GM12873 (cell line): Measurements from ENCODE around the gene SPDYA.

Source experiments
- CTCF ChIP-seq: IDR thresholded peaks from 2 replicates; pipeline ENCODE4 v1.5.1; 2012; ENCODE audit warnings: low read depth, mild to moderate bottlenecking, moderate library complexity, low read length, control low read depth; ENCODE audit not compliant: insufficient read depth; ENCODE audit errors: missing control alignments

Gene SPDYA

GRCh38 chr2:28824870-28825269, 14.2 kb downstream of the SPDYA start:
- no peak for TF ChIP-seq CTCF

GRCh38 chr2:28828382-28828781, 17.7 kb downstream of the SPDYA start:
- no peak for TF ChIP-seq CTCF

- no peak for TF ChIP-seq CTCF
Observed at GRCh38 chr2:28833740-28834470, 23.3 kb downstream of the SPDYA start.

GRCh38 chr2:28835781-28836180, 25.1 kb downstream of the SPDYA start:
- TF ChIP-seq CTCF, result no peak

- no peak for TF ChIP-seq CTCF
Observed at GRCh38 chr2:28838971-28839370, 28.3 kb downstream of the SPDYA start.

GRCh38 chr2:28842042-28842441, 31.4 kb downstream of the SPDYA start:
- TF ChIP-seq CTCF, result no peak

GRCh38 chr2:28855193-28855592, 44.6 kb downstream of the SPDYA start:
- TF ChIP-seq CTCF, result no peak
